Peyer's patch (tissue), 4 donors: ENCODE data around the gene CCDC188. TPM values are rescaled to one million over a fixed set of nuclear protein-coding genes. Genes with fewer than 3 reads are reported as not detected.

Experiments
- DNase-seq, 3 donors: peaks; one replicate each; pipeline ENCODE4 v3.0.0-alpha.2; 2017 to 2019
- H3K27ac ChIP-seq, 4 donors: fragments of 200-600 bp; sonication (generic); one replicate each; pipeline ENCODE4 v1.5.1; 2016 to 2019
- H3K27me3 ChIP-seq, 2 donors: fragments of 200-600 bp; sonication (generic); one replicate each; pipeline ENCODE4 v1.5.1; 2019
- H3K36me3 ChIP-seq, 3 donors: fragments of 200-600 bp; sonication (generic); one replicate each; pipeline ENCODE4 v1.5.1; 2016 to 2019
- H3K4me1 ChIP-seq, 4 donors: fragments of 200-600 bp; sonication (generic); one replicate each; pipeline ENCODE4 v1.5.1; 2016 to 2019
- H3K4me3 ChIP-seq, 4 donors: fragments of 200-600 bp; sonication (generic); 1 replicate in 3 of 4; 2 replicates in 1 of 4; pipeline ENCODE4 v1.5.1; 2016 to 2019; ENCODE audit warnings: mild to moderate bottlenecking in 1 of 4
- H3K9me3 ChIP-seq, 4 donors: fragments of 200-600 bp; sonication (generic); one replicate each; pipeline ENCODE4 v1.5.1; 2016 to 2019; ENCODE audit warnings: mild to moderate bottlenecking in 1 of 4
- POLR2A ChIP-seq, 2 donors: fragments of 450-650 bp; IDR thresholded peaks; one replicate each; pipeline ENCODE4 v1.5.1; 2017; ENCODE audit warnings: antibody characterized with exemption in 2 of 2, mild to moderate bottlenecking in 2 of 2, moderate library complexity in 2 of 2
- total RNA-seq, 4 donors: library from RNA; depleted of rRNA; stranded (reverse); fragments of >200 nt; gene quantifications; one replicate each; pipeline ENCODE4 v1.1.0, GENCODE V29; 2016
- TF ChIP-seq, protein P1 (sequence below), 6 experiments: fragments of 450-650 bp in 4 of 6; fragments of 200-600 bp in 2 of 6; sonication (generic) in 1 of 6; IDR thresholded peaks; one replicate each; pipeline ENCODE4 v1.5.1; 2017 to 2019; ENCODE audit warnings: antibody characterized with exemption in 6 of 6, mild to moderate bottlenecking in 3 of 6, moderate library complexity in 1 of 6

Gene CCDC188
- total RNA-seq, 4 donors from 2014 or later, result 6.6 TPM; not detected in 3

DNA sequence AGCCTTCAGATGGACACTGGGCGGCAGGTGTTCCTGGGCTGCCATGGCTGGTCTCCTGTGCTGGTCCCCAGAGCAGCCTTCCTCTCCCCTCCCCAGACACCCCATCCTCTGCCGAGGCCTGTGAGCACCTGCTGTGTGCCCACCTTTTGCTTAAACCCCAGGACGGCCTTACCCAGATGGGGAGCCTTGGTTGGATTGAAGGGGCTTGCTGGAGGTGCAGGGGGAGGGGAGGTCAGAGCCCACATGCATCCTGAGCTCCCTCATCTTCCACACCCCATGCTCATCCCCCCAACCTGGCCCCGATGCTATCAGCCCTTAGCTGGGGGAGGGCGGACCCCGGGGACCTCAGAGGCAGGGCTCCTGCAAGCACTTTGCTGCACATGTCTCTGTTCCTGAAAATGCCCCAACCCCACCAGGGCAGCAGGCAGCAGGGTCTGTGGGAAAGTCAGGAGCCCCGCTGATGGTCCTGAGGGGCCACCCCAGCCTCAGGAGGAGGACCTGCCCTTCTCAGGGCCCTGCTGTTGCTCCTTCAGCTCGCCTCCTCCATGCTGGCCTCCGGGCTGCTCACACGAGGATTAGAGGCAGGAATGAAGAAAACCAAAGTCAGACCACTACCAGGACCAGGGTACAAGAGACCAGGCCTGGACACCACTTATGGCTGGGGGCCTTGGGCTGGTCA is 41.6 kb upstream of the CCDC188 start:
- no peak for TF ChIP-seq POLR2A (IDR thresholded peaks at IDR 0.05)
- TF ChIP-seq, protein P1, sequence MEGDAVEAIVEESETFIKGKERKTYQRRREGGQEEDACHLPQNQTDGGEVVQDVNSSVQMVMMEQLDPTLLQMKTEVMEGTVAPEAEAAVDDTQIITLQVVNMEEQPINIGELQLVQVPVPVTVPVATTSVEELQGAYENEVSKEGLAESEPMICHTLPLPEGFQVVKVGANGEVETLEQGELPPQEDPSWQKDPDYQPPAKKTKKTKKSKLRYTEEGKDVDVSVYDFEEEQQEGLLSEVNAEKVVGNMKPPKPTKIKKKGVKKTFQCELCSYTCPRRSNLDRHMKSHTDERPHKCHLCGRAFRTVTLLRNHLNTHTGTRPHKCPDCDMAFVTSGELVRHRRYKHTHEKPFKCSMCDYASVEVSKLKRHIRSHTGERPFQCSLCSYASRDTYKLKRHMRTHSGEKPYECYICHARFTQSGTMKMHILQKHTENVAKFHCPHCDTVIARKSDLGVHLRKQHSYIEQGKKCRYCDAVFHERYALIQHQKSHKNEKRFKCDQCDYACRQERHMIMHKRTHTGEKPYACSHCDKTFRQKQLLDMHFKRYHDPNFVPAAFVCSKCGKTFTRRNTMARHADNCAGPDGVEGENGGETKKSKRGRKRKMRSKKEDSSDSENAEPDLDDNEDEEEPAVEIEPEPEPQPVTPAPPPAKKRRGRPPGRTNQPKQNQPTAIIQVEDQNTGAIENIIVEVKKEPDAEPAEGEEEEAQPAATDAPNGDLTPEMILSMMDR (IDR thresholded peaks at IDR 0.05), result no peak
- Histone ChIP-seq H3K27me3 (no peaks in the 10 kb centered on the region), H3K27ac (no peak overlapping the region), H3K9me3 (no peaks in the 10 kb centered on the region), H3K4me1 (no peaks in the 10 kb centered on the region), H3K4me3 (no peak overlapping the region), H3K36me3 (no peaks in the 10 kb centered on the region)
- no peak for DNase-seq

DNA sequence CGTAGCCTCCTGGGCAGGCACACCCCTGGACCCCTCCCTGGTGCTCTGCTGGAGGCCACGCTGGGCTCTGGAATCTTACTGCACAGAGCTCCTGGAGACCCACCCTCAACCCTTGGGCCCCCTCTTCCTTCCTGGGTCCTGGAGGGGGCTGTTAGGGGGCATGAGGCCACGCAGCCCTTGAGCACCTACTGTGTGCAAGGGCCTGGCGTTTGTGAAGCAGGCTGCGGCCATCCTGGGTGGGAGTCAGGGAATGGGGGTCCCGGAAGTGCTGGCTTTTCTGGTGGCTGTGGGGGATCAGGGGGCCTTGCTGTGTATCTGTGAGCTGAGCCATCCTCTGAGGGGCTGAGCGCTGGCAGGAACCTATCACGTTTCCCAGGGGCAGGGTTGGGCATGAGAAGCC is 40.9 kb upstream of the CCDC188 start:
- no peaks in the 10 kb centered on the region for H3K4me1 ChIP-seq
- no peak for DNase-seq
- no peaks in the 10 kb centered on the region for H3K27me3 ChIP-seq
- no peaks in the 10 kb centered on the region for H3K36me3 ChIP-seq
- no peak for TF ChIP-seq POLR2A (IDR thresholded peaks at IDR 0.05)
- TF ChIP-seq, protein P1 (IDR thresholded peaks at IDR 0.05), result no peak
- no peaks in the 10 kb centered on the region for H3K9me3 ChIP-seq
- no peak overlapping the region for H3K4me3 ChIP-seq
- H3K27ac ChIP-seq, result no peak overlapping the region

DNA sequence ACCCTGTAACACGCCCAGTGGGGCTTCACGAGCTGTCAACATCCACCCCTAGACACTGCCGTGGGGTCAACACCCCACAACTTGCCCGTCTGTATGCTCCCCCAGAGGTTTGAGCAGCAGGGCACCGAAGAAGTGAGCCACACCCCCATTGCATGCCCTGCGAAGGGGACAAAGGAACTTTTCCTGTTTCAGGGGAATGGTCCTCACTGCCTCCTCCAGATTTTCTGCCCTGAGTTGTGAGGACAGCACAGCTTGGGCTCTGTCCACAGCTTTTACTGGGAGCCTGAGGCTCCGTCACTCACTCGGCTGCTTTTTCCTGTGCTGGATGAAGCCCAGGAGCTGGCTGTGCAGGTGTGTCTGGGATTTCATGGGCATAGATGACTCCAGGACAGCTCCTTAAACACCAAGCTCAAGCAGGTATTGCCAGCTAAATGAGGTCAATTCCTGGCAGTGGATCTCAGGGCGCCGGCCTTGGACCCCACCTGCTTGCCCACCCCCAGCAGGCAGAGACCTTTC is 40.2 kb upstream of the CCDC188 start:
- Histone ChIP-seq H3K9me3 (no peaks in the 10 kb centered on the region), H3K27ac (no peak overlapping the region), H3K4me3 (no peak overlapping the region), H3K27me3 (no peaks in the 10 kb centered on the region), H3K36me3 (no peaks in the 10 kb centered on the region), H3K4me1 (no peaks in the 10 kb centered on the region)
- no peak for DNase-seq
- TF ChIP-seq, protein P1 (IDR thresholded peaks at IDR 0.05), result no peak
- TF ChIP-seq POLR2A (IDR thresholded peaks at IDR 0.05), result no peak

DNA sequence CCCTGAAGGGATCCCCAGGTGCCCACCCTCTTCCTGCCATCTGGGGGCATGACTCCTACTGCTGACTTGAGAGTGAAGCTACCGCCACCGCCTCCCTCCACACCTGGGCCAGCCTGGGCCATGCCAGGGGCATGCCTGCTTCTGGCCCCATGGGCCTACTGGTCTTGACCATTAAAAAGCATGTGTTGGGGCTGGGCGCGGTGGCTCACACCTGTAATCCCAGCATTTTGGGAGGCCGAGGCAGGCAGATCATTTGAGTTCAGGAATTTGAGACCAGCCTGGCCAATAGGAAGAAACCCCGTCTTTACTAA is 37.7 kb upstream of the CCDC188 start:
- TF ChIP-seq POLR2A (IDR thresholded peaks at IDR 0.05), result no peak
- TF ChIP-seq, protein P1 (IDR thresholded peaks at IDR 0.05), result no peak
- Histone ChIP-seq H3K36me3 (no peaks in the 10 kb centered on the region), H3K4me1 (no peaks in the 10 kb centered on the region), H3K27ac (no peak overlapping the region), H3K27me3 (no peaks in the 10 kb centered on the region), H3K9me3 (no peaks in the 10 kb centered on the region), H3K4me3 (no peak overlapping the region)
- no peak for DNase-seq

DNA sequence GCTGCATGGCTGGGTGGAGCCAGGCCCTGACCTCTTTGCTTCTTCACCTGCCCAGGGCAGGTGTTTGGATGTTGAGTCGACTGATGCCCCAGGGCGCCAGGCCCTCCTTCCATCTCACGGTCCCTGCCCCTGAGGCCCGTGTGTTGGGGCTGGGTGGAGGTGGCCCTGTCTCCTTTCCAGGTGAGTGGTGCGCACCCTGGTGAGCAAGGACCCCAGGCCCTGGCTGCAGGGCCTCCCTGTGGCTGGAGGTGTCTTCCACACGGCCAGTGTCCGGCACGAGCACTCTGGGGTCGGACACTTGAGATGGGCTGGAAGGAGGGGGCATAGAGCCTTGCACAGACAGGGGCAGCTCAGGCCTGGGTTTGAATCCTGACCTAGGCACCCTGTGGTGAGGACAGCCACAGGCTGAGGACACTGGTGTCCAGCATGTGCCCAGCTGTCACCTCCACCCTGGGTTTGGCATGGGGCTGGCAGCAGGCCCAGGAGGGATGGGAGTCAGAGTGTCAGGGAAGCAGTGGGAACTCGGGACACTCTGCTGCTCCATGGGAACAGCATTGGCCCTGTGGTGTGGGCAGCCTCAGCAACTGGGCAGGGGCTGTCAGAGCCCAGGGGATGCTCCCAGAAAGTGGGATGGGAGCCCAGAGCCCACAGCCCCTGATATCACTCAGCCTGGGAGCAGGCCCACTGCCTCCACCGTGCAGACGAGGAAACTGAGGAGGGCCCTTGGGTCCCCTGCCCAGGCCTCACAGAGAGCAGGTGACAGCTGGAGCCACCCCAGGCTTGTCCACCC is 37.1 kb upstream of the CCDC188 start:
- Histone ChIP-seq H3K27me3 (no peaks in the 10 kb centered on the region), H3K4me3 (no peak overlapping the region), H3K27ac (no peak overlapping the region), H3K4me1 (no peaks in the 10 kb centered on the region), H3K36me3 (no peaks in the 10 kb centered on the region), H3K9me3 (no peaks in the 10 kb centered on the region)
- DNase-seq, result no peak
- TF ChIP-seq POLR2A (IDR thresholded peaks at IDR 0.05), result no peak
- TF ChIP-seq, protein P1 (IDR thresholded peaks at IDR 0.05), result no peak
